Measurements from ENCODE around the gene GIGYF2.

The GIGYF2 gene

DNA sequence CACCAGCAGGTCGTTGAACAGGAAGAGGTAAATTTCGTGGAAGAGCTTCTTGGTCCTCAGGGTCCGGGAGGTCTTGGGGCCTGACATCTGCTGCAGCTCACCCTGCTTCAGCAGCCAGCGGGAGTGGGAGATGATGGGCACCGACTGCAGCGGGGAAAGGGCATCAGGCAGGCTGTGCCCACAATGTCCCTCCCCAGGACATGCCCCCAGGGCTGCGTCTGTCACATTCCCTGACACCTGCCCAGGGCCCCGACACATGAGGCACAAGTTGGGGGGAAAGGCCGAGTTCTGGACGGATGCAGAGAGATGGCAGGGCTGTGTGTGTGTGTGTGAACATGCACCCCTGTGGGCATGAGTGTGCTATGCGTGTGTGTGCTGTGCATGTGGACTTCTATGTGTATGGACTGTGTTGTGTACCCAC, 186.9 kb downstream of the GIGYF2 start:
- DNase-seq = no peak

DNA sequence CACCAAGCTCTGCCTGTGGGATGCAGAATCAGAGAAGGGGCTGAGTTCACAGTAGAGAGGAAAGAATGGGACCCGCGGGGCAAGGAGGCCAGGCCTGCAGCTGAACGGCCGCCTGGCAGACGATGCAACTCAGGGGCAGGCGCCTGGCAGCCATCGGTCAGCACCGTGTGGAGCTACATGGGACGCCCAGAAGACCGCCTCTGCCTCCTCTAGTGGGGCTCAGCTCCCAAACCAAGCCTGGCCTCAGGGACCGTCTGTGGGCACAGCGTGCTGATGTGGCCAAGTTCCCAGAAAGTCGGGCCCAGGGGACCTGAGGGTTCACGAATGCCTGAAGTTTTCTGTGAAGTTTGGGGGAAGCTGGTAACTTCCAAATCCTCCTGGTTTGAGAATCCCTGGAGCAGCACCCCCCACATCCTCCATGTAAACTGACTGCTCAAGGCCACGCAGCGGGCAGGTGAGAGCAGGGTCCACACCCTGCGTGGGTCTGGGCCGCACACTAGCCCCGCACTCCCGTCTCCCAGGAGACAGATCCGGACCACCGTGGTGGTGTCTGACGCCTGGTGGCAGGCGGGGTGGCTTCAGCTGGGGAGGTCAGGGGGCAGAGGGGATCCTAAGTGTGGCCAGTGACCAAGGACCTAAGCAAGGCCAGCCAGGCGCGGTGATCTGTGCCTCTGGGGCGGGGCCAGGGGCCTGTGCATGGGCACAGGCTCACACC, 187.6 kb downstream of the GIGYF2 start:
- DNase-seq = no peak

DNA sequence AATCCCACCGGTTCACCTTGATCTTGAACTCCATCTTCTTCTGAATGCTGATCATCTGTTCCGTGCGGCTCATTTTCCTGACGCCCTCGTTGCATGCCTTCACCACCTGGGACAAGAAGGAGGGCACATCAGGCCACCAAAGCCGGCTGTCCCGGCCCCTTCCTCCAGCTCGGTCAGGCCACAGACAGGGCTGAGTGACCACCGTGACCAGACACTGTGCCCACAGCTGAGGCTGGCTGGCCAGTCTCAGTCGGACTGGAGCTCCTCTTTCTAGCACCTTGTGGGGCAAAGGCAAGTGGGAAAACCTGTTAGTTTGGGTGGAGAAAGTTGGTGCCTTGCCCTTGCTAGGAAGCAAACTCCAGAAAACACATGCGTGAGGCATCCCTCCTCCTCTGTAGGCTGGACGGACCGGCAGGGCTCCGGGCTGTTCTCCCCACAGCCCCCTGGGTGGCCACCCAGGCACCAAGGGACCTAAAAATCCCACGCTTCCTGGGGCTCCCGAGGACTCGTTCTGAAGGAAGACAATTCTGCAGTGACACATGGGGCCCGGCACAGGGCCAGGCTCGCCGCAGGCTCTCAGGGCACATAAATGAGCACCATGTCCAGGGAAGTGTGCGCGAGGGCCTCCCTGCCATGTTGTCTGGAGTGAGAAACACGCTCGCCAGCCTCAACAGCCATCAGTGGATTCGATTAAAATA, 188.3 kb downstream of the GIGYF2 start:
- no peak for DNase-seq

DNA sequence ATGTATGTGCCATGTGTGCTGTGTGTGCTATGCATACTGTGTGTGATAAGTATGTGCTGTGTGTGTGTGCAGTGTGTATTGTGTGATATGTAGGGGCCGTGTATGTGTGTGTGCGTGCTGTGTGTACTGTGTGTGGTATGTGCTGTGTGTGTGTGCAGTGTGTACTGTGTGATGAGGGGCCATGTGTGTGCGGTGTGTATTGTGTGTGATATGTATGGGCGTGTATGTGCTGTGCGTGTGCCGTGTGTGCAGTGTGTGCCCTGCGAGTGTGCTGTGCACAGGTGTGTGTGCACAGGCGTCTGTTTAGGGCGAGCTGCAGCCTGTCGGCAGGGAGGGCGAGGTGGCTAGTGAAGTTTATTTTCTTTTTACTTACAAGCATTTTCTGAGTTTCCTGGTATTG, 189.0 kb downstream of the GIGYF2 start:
- DNase-seq = no peak

DNA sequence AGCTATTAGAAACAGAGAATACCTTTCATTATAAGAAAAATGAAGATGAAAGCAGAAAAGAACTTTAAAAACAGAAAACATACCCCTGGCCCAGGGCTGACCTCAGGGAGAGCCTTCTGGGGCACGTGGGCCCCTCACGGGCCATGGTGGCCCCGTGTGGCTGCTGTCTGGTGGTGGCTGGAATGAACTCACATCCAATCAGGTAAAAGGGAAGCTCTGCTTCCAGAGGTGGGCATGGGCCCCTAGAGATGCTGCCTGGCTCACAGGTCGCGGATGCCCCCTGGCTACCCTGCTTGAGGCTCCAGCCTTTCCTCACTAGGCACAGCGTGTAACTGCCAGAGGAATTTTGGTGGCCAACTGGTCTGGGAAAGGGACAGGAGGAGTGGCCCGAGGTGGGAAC, 189.5 kb downstream of the GIGYF2 start:
- no peak for DNase-seq

DNA sequence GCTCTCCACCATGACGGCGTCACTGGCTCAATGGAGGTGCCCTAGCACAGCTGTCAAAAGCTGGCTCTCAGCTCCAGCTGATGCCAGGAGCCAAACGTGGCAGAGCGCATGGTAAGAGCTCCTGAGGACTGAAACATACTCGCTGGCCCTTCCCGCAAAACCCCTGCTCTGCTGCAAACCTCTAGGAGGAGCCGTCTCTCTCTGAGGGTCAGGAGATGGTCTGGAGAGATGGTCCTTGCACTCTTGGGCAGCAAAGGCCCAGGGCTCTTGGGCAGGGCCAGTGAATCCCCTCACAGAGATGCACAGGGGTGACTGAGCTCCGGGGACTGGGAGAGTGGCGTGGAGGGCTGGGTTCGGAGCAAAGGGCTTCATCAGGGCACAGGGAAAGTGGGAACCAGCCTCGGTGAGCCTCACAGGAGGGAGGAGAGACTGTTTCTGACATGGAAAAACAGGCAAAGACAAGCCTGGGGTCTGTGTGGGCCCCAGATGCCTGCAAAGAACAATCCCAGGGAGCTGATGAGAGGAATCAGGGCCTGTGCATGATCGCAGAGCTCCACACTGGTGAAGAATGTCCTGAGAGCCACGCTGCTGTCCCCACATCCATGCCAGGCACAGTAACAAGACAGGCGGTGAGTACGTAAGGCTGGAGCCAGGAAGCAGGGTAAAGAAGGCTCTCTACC, 190.2 kb downstream of the GIGYF2 start:
- DNase-seq = no peak

DNA sequence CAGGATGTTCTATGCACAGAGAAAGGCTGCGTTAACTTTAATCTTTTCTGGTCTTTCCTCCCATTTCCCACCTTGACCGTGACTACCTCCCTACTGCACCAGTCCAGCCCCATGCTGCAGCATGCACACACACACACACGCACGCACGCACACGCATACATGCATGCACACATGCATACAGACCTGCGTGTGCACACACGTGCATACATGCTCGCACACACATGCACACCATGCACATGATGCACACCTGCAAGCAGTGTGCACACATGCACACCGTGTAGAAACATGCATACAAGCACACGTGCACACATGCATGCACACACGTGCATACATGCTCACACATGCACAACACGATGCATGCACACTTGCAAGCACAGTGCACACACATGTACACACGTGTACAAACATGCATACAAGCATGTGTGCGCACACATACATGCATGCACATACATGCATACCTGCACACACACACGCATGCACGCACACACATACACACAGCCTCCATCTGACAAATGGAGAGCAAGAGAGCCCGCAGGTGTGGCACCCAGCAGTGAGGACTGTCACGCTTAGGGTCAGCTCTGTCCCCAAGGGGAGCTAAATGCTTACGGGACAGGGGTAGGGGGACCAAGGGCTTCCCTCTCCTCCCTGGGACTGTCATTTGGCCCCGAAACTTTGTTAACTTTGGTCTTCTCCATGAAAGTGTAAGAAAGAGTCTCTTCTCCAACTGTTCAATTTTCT, 191.1 kb downstream of the GIGYF2 start:
- DNase-seq = no peak

DNA sequence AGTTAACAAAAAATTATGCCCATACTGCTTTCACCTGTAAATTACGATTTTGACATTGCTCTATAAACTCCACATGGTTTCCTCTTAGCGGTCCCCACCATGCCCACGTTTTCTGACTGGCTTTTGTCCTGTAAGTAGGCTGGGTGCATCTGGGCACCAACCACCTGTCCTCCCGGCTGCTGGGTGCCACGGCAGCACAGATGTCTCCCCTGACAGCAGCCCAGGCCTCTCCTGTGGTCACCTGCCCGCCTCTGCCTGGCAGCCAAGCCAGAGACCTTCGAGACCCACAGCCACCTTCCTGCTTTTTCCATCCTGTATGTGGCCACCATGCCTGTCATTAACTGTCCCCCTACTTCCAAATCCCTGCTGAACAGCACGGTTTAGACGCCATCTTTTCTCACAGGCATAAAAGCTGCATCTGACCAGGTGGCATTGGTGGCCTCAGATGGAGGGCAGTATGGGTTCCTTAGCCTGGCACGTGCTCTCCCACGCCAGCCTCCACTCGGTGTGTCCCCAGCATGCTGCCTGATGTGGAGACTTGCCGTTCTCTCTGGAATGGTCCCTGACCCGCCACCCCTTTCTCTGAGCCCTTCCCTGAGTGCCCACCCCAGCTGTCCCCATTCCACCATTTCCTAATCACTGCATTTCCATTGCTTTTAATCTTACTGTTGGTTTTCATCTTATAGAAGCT, 191.9 kb downstream of the GIGYF2 start:
- no peak for DNase-seq

DNA sequence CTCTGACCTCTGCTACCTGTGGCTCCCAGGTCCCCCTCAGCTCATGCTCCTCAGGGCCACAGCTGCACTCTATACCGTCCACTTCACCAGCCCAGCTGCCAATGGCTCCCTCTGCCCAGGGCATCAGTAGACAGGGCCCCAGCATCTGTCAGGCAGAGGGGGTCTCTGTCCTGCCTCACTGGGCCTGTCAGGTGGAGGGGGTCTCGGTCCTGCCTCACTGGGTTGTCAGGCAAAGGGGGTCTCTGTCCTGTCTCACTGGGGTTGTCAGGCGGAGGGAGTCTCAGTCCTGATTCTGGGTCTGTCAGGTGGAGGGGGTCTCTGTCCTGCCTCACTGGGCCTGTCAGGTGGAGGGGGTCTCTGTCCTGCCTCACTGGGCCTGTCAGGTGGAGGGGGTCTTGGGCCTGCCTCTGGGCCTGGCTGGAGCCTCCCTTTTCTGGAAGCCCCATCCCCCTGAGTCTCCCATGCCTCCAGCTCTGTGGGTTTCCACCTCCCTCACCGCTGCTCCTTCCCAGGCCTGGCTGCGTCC, 192.8 kb downstream of the GIGYF2 start:
- no peak for DNase-seq

DNA sequence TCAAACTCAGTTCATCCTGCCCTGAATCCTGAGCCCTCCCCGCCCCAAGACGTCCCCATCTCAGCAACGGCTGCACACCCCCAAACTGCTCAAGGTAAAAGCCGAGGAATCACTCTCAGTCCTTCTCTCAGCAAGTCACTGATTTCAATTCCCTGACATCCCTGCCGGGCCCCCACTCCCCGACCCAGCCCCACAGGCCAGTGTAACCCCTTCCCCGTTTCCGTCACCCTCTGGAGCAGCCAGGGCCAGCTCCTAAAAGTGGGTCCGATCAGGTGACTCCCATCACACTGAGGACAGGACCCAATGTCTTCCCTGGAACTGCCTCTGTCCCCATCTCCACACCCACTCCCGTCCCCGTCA, 193.4 kb downstream of the GIGYF2 start:
- no peak for DNase-seq

DNA sequence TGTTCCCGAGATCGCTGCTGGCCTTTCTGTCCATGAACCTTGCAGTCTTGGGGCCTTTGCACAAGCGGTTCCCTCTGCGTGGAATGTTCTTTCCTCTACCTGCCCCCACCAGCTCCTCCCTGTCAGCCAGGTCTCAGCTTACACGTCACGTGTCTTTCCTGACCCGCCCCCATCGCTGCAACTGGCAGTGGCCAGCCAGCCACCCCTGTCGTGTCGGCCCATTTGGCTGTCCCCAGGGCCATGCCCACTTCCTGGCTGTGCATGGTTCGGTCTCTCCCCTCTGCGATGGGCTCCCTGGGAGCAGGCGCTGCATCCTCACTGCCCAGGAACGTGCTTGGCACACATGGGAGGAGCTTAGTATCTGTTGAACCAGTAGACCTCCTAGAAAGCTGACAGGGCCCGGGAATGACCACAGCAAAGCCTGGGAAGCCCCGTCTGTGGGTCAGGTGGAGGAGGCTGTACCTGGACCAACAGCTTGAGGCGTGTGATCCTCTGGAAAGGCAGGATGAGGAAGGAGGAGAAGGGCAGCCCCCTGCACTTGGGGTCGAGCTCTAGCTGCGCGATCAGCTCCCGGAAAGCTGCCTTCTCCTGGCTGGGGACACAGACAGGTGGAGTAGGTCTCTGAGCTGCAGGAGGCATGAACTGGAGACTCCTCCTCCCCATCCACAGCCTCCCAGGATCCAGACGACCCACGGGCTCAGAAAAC, 193.9 kb downstream of the GIGYF2 start:
- DNase-seq = no peak

DNA sequence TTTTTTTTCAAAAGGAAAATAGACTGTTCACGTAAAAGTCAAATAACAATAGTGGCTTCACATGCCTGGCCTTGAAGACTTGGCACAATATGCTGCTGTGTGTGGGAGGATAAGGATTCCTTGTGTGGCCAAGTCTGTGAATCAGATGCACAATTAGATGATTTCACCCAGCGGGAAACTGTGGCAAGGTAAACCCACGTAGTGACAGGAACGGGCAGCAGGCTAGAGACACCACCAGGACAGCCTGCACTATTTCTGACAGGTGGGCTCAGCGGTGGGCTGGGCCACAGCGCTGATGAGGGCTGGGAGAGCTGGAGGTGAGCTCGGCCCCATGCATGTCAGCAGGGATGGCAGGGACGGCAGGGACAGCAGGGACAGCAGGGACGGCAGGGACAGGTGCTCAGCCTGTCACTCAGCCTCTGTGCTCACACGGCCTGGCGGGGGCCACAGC, 194.5 kb downstream of the GIGYF2 start:
- no peak for DNase-seq

DNA sequence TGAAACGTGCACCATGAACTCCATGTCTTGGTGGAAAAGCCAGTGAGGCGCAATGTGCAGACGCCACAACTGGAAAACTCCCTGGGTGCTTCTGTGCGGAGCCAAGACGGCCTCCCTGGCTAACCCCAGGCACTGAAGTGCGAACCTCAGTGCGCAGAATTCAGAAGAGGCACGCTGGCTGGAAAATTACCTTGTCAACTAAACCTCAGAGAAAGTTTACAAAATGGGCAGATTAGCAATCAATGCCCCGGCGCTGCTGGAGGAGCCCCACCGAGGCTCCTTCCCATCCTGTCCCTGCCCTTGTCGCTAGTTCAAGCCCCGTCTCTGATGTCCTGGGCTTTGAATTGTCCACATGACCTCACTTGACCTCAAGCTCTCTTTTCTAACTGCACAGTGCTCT, 195.1 kb downstream of the GIGYF2 start:
- DNase-seq = no peak

DNA sequence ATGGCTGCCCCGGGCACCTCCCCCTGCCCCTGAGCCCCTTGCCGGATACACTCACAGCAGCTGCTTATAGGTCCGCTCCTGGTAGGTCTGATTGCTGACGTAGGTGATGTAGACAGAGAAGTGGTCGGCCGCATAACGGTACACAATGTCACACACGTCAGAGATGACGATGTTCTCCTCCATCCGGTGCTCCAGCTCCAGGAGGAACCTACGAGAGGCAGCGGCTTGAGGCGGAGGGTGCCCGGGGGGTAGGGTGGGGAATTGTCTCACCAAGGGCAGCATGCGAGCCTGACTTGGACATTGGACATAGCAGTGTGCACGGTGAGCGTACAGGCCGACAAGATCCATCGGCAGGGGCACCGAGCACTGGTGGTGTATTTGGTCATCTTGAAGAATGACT, 195.7 kb downstream of the GIGYF2 start:
- no peak for DNase-seq

DNA sequence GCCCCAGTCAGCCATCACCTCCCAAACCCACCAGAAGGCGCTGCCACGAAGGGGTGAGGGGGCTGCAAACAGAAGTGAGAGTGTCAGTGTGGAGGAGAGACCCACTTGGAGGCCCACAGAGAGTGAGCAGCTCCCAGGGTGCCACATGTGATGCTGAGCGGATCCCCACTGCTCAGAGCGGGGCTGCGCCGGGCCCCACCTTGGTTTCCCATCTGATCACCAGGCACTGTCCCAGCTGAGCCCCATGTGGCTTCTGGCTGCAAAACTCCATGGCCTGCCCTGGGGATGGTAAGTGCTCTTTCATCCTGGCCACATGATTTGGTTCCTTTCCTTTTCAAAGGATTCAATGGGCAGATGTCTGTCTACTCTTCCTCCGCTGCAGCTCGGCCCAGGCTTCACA, 196.7 kb downstream of the GIGYF2 start:
- no peak for DNase-seq

DNA sequence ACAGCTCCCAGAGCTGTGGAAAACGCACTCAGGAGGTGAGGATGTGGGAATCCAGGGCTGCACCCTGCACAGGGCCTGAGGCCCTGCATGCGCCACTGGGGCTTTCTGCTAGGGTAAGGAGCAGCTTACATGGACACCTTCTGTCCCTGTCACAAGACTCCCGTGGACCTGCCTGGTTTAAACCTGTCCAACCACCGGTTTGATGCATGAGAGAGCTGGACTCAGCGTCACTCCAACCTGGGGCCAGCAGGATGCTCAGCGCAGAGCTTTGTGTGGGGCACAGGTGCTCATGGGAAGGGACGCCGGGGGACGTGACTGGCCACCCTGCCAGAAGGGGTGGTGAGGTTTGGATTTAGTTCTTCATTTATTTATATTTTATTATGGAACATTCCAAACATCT, 197.1 kb downstream of the GIGYF2 start:
- DNase-seq = no peak

DNA sequence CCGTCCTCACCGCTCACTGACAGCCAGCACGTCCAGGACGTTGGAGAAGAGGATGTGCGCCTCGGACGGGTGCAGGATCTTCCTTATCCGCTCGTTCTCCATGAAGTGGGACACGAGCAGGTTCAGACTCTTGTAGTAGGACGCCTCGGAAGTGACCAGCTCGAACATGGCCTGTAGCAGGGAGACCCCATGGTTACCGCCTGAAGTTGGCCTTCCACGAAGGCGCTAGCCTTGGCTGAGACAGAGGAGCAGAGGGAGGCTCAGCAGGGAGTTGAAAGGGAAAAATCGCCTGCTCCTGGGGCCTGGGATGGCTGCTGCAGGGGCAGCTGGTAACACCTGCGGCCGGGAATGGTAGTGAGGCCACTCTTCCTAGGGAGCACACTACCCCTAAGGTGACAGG, 197.6 kb downstream of the GIGYF2 start:
- no peak for DNase-seq

DNA sequence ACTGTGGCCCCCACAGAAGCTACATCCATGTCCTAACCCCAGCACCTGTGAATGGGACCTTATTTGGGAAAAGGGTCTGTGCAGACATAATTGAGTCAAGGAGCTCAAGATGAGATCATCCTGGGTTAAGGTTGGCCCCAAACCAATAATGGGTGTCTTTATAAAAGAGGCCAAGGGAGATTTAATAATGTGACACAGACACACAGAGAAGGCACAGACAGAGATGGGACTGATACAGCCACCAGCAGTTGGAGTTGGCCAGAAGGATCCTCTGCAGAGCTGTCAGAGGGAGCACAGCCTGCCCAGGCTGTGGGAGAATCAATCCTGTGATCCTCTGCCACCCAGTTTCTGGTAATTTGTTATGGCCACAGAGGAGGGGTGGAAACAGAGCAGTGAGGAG, 199.0 kb downstream of the GIGYF2 start:
- DNase-seq = no peak

DNA sequence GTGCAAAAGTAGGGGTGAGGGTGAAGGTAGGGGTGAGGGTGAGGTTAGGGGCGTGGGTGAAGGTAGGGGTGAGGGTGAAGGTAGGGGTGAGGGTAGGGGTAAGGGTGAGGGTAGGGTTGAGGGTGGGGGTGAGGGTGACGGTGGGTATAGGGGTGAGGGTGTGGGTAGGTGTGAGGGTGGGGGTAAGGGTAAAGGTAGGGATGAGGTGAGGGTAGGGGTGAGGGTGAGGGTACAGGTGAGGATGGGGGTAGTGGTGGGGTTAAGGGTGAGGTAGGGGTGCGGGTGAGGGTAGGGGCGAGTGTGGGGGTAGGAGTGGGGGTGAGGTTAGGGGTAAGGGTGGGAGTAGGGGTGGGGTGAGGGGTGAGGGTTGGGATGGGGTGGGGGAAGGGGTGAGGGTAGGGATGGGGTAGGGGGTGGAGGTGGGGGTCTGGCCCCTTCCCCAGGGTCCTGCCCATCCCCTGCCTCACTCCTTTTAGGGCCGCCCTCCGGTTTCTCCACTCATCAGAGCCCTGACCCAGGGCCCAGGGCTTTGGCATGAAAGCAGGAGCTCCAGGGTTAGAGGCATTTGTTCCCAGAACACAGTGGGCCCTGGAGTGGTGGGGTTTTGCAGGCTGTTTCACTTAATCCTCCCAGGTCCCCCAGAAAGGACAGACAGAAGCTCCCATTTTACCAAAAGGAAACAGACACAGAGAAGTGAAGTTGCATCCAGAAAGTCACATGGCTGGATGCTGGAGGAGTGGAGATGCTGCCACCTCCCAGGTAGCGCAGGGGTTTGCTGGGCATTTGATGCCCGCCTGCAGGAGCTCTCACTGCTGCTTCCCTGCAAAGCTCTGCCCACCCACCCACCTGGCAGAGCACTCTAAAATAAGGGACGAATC, 199.8 kb downstream of the GIGYF2 start:
- no peak for DNase-seq

DNA sequence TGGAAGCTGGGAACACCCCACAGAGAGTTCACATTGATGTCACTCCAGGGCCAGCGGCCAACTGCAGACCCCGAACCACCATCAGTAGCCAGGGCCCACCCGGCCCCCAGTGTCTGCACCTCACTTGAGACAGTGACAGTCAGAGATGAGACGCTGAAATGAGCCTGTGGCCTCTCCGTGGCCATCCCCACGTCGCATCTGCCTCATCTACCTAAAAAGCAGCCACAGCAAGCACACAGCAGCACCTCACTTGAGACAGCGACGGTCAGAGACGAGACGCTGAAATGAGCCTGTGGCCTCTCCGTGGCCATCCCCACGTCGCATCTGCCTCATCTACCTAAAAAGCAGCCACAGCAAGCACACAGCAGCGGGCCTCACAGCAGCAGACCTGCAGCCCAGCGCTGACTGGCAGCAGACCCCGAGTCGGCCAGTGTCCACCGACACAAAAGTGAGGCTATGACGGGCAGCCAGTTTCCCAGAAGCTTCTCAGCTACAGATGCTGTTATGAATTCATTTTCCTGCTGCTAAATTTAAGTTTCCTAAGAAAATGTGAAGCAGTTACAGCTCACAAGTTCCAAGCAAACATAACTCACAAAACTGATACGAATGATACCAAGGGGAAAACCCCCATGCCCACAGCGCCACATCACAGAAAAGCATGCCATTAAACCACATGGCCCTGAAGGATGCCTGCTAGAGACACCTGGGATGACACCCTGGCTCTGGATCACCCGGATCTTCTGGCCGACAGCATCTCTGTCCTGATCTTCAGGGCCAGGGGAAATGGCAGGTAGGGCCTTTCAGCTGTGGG, 200.7 kb downstream of the GIGYF2 start:
- no peak for DNase-seq
